ENCODE measurements around the gene CACTIN. TPM values are rescaled to one million over a fixed set of nuclear protein-coding genes. Genes with fewer than 3 reads are reported as not detected.
"Not testable (repeated sequence)": the region's sequence is repeated elsewhere in the genome, so short reads cannot be mapped to it uniquely, and the experiment has no call there.

CACTIN gene
- total and polyA plus RNA-seq, 2 of the 4 experiments (the other 2 are of a cell fraction), result 10.8 to 19.5 TPM

- Histone ChIP-seq H3K79me1 (ENCODE audit: low read depth in 1 of 2, low read length in 2 of 2) (no peaks in the 10 kb centered on the region), H4K91ac (ENCODE audit: insufficient read depth, low read depth, low read length) (no peak within 1 kb of the TSS), H3K27ac (ENCODE audit: insufficient read depth, low read length) (no peak within 1 kb of the TSS), H3K27me3 (ENCODE audit: control insufficient read depth, insufficient read depth, low read length) (peaks cover 11% of the 10 kb centered on the region), H2AK9ac (replicated peaks; ENCODE audit: low read depth, low read length, poor library complexity) (peak within 1 kb of the TSS; percentile 50), H2AFZ (replicated peaks; ENCODE audit: low read length, poor library complexity) (peak within 1 kb of the TSS; percentile 77), H2BK120ac (ENCODE audit: low read depth, low read length) (no peak within 1 kb of the TSS), H2BK5ac (ENCODE audit: low read depth, low read length, poor library complexity, severe bottlenecking) (no peak within 1 kb of the TSS), H2BK20ac (ENCODE audit: low read depth, low read length) (no peak within 1 kb of the TSS), H3K14ac (replicated peaks; ENCODE audit: low read depth, low read length) (no peak within 1 kb of the TSS), H3K23ac (ENCODE audit: low read depth, low read length) (no peak within 1 kb of the TSS), H3K4me2 (ENCODE audit: low read depth, low read length) (peak within 1 kb of the TSS; percentile 42; the same call in 1 of the 2 replicates), H3K36me3 (ENCODE audit: control insufficient read depth, insufficient read depth, low read length) (no peaks in the 10 kb centered on the region), H2AK5ac (ENCODE audit: low read depth, low read length) (no peak within 1 kb of the TSS), H3K9me1 (ENCODE audit: insufficient read depth, low read length) (0 out of 2 replicates have a peak, but pooled peaks cover 3% of the 10 kb centered on the region), H3K9me3 (ENCODE audit: control insufficient read depth, insufficient read depth, low read length) (no peaks in the 10 kb centered on the region), H3K4me3 (ENCODE audit: insufficient read depth, low read depth, low read length) (peak within 1 kb of the TSS; percentile 27), H4K20me1 (ENCODE audit: insufficient read depth, low read length) (peaks cover 2% of the 10 kb centered on the region; the same call in 1 of the 2 replicates), H3K18ac (ENCODE audit: low read depth, low read length) (no peak within 1 kb of the TSS), H4K8ac (ENCODE audit: low read depth in 2 of 2, low read length in 2 of 2) (0 out of 4 replicates have a peak within 1 kb of the TSS, but pooled peaks of 1 of the 2 experiments have one; percentile 16), H2BK15ac (ENCODE audit: low read depth, low read length) (no peak within 1 kb of the TSS), H3K4me1 (ENCODE audit: control insufficient read depth, insufficient read depth, low read length) (peaks cover 4% of the 10 kb centered on the region), H3K9ac (ENCODE audit: low read depth, low read length) (no peak within 1 kb of the TSS), H3K4ac (ENCODE audit: low read depth, low read length) (no peak within 1 kb of the TSS), H4K5ac (ENCODE audit: low read depth, low read length) (no peak within 1 kb of the TSS), H3K56ac (ENCODE audit: extremely low read depth, insufficient read depth, low read length) (no peak within 1 kb of the TSS)
- no TSS peak for BruUV-seq (replicated peaks)
- in situ Hi-C loops (cut with MboI; ENCODE audit: low sequenced_read_pairs) (no loop called here), intact Hi-C loops (cut with micrococcal nuclease) (no loop called here), dilution Hi-C loops (cut with HindIII; ENCODE audit: low sequenced_read_pairs, unreplicated experiment) (no loop called here)
- ATAC-seq (ENCODE audit: low read depth) (no peak), DNase-seq (no peak)
- 7% methylated on average over 24 of the region's 84 CpGs; no CpG with 5 or more reads in 1 of the 2 experiments for WGBS, 2 experiments (ENCODE audit: extremely low coverage in 2 of 2, insufficient read length in 1 of 2)
- ChIA-PET POLR2A (ENCODE audit: unreplicated experiment) (no interaction called here), CTCF (no interaction called here)
- no peak for TF ChIP-seq BHLHE40 (IDR thresholded peaks at IDR 0.05; ENCODE audit: low read depth, low read length)
- TF ChIP-seq MAFK (IDR thresholded peaks at IDR 0.05; ENCODE audit: low read depth, low read length), result no peak
- no peak for TF ChIP-seq MAZ (IDR thresholded peaks at IDR 0.05; ENCODE audit: borderline replicate concordance, low read depth, low read length)
- no peak for TF ChIP-seq ELK1 (IDR thresholded peaks at IDR 0.05; ENCODE audit: borderline replicate concordance, low read depth, low read length)
Measured at GRCh38 chr19:3585301-3586126, 41.1 kb downstream of the CACTIN start, which contains the start of gene GIPC3. Gene GIPC3, plus strand, starts transcription at chr19:3585478. Its CDS starts 120 bp downstream, at chr19:3585598.

GRCh38 chr19:3584036-3584802, 42.4 kb downstream of the CACTIN start:
- H2BK15ac ChIP-seq (ENCODE audit: low read depth, low read length); H3K4me3 ChIP-seq (ENCODE audit: insufficient read depth, low read depth, low read length); POLR2A ChIA-PET (ENCODE audit: unreplicated experiment); H3K36me3 ChIP-seq (ENCODE audit: control insufficient read depth, insufficient read depth, low read length); H2BK5ac ChIP-seq (ENCODE audit: low read depth, low read length, poor library complexity, severe bottlenecking); H2AK9ac ChIP-seq (replicated peaks; ENCODE audit: low read depth, low read length, poor library complexity); H3K14ac ChIP-seq (replicated peaks; ENCODE audit: low read depth, low read length); H4K91ac ChIP-seq (ENCODE audit: insufficient read depth, low read depth, low read length); H3K18ac ChIP-seq (ENCODE audit: low read depth, low read length); H3K56ac ChIP-seq (ENCODE audit: extremely low read depth, insufficient read depth, low read length); dilution Hi-C loops (cut with HindIII; ENCODE audit: low sequenced_read_pairs, unreplicated experiment); intact Hi-C loops (cut with micrococcal nuclease); H4K20me1 ChIP-seq (ENCODE audit: insufficient read depth, low read length); ATAC-seq (ENCODE audit: low read depth); H2AFZ ChIP-seq (replicated peaks; ENCODE audit: low read length, poor library complexity); DNase-seq; H4K8ac ChIP-seq (ENCODE audit: low read depth in 2 of 2, low read length in 2 of 2); H3K9me1 ChIP-seq (ENCODE audit: insufficient read depth, low read length); H3K9me3 ChIP-seq (ENCODE audit: control insufficient read depth, insufficient read depth, low read length); H3K9ac ChIP-seq (ENCODE audit: low read depth, low read length); H3K4me1 ChIP-seq (ENCODE audit: control insufficient read depth, insufficient read depth, low read length); H3K23ac ChIP-seq (ENCODE audit: low read depth, low read length); H3K4ac ChIP-seq (ENCODE audit: low read depth, low read length); H3K4me2 ChIP-seq (ENCODE audit: low read depth, low read length); H2BK120ac ChIP-seq (ENCODE audit: low read depth, low read length); H3K27ac ChIP-seq (ENCODE audit: insufficient read depth, low read length); H3K79me1 ChIP-seq (ENCODE audit: low read depth in 1 of 2, low read length in 2 of 2); in situ Hi-C loops (cut with MboI; ENCODE audit: low sequenced_read_pairs); H2BK20ac ChIP-seq (ENCODE audit: low read depth, low read length); BruUV-seq (replicated peaks); H4K5ac ChIP-seq (ENCODE audit: low read depth, low read length); H2AK5ac ChIP-seq (ENCODE audit: low read depth, low read length): not testable (repeated sequence)
- CTCF ChIA-PET, result interaction anchor here (0.8 kb wide), 1 partner anchor 8 kb away, joined by 5 read pairs; no protein-coding TSS in a partner anchor
- WGBS, 2 experiments (ENCODE audit: extremely low coverage in 2 of 2, insufficient read length in 1 of 2), result no CpG with 5 or more reads among the region's 15 CpGs
- H3K27me3 ChIP-seq (ENCODE audit: control insufficient read depth, insufficient read depth, low read length), result peaks cover 11% of the 10 kb centered on the region

Measured in IMR-90 (cell line).